Mesendoderm (in vitro differentiated cells): ENCODE measurements around the gene HHEX. TPM values are rescaled to one million over a fixed set of nuclear protein-coding genes. Genes with fewer than 3 reads are reported as not detected.
"Not testable (repeated sequence)": the region's sequence is repeated elsewhere in the genome, so short reads cannot be mapped to it uniquely, and the experiment has no call there.

Experiments
- DNase-seq: peaks from one replicate; pipeline ENCODE4 v3.0.0; 2013
- H2AK5ac ChIP-seq: 2 replicates; pipeline ENCODE4 v1.6.1; 2013; ENCODE audit warnings: low read length, inconsistent platforms
- H2BK120ac ChIP-seq: 2 replicates; pipeline ENCODE4 v1.6.1; 2013; ENCODE audit warnings: low read depth, mild to moderate bottlenecking, low read length, moderate library complexity, mixed read lengths
- H2BK15ac ChIP-seq: replicated peaks from 2 replicates; pipeline ENCODE4 v1.6.1; 2013; ENCODE audit warnings: low read depth, mild to moderate bottlenecking, moderate library complexity
- H2BK5ac ChIP-seq: 2 replicates; pipeline ENCODE4 v1.6.1; 2013; ENCODE audit warnings: low read length, inconsistent platforms
- H3K18ac ChIP-seq: 2 replicates; pipeline ENCODE4 v1.6.1; 2013; ENCODE audit warnings: mild to moderate bottlenecking, low read length, mixed read lengths
- H3K23ac ChIP-seq: one replicate; pipeline ENCODE4 v1.6.1; 2013; ENCODE audit warnings: low read length
- H3K27ac ChIP-seq: 2 replicates; pipeline ENCODE4 v1.5.1; 2013; ENCODE audit warnings: low read depth, mild to moderate bottlenecking, inconsistent platforms, low read length, moderate library complexity
- H3K27me3 ChIP-seq: 2 replicates; pipeline ENCODE4 v1.6.1; 2013; ENCODE audit warnings: low read length, control low read depth, mild to moderate bottlenecking, inconsistent platforms; ENCODE audit not compliant: insufficient read depth, poor library complexity
- H3K36me3 ChIP-seq: 2 replicates; pipeline ENCODE4 v1.6.1; 2013; ENCODE audit warnings: low read length, inconsistent platforms; ENCODE audit not compliant: control insufficient read depth, insufficient read depth
- H3K4ac ChIP-seq: one replicate; pipeline ENCODE4 v1.6.1; 2013; ENCODE audit warnings: low read depth, mild to moderate bottlenecking, low read length, moderate library complexity
- H3K4me1 ChIP-seq: 2 replicates; pipeline ENCODE4 v1.6.1; 2013; ENCODE audit warnings: low read depth, low read length, inconsistent platforms; ENCODE audit not compliant: control insufficient read depth
- H3K4me2 ChIP-seq: 2 replicates; pipeline ENCODE4 v1.6.1; 2013; ENCODE audit warnings: low read length
- H3K4me3 ChIP-seq: 2 replicates; pipeline ENCODE4 v1.5.1; 2013; ENCODE audit warnings: mild to moderate bottlenecking, low read length
- H3K56ac ChIP-seq: one replicate; pipeline ENCODE4 v1.6.1; 2013; ENCODE audit warnings: low read length
- H3K79me1 ChIP-seq: 2 replicates; pipeline ENCODE4 v1.6.1; 2013; ENCODE audit warnings: low read length, inconsistent platforms
- H3K79me2 ChIP-seq: 2 replicates; pipeline ENCODE4 v1.6.1; 2013; ENCODE audit warnings: mild to moderate bottlenecking, low read length; ENCODE audit not compliant: control insufficient read depth, insufficient read depth
- H3K9ac ChIP-seq: 2 replicates; pipeline ENCODE4 v1.6.1; 2013; ENCODE audit warnings: low read length, inconsistent platforms
- H4K5ac ChIP-seq: one replicate; pipeline ENCODE4 v1.6.1; 2013; ENCODE audit warnings: low read length
- H4K8ac ChIP-seq: one replicate; pipeline ENCODE4 v1.6.1; 2013; ENCODE audit warnings: low read depth, mild to moderate bottlenecking, control low read depth, low read length, moderate library complexity
- WGBS: extraction: QIAGEN DNeasy Blood & Tissue Kit; methylation state at CpG from one replicate; pipeline ENCODE4 v1.1.7; 2013; ENCODE audit warnings: low lambda C conversion rate, missing lambda C conversion rate; ENCODE audit not compliant: insufficient coverage; ENCODE audit errors: extremely low coverage; 5-methylcytosine and 5-hydroxymethylcytosine counted together
- polyA plus RNA-seq, 2 experiments: library from polyadenylated mRNA; stranded (reverse); fragments of 200-250 nt; gene quantifications; one replicate each; pipeline ENCODE4 v1.2.3, GENCODE V29; 2013

HHEX gene
- polyA plus RNA-seq (2013, experiment 1 of 2), result 0.88 TPM
- polyA plus RNA-seq (2013, experiment 2 of 2), result 0.90 TPM

- Histone ChIP-seq H4K8ac (no peak within 1 kb of the TSS), H2BK120ac (no peak within 1 kb of the TSS), H3K9ac (peak within 1 kb of the TSS; percentile 67), H2BK15ac (no peak within 1 kb of the TSS), H3K4me3 (peak within 1 kb of the TSS; percentile 42), H3K27ac (no peak within 1 kb of the TSS), H3K36me3 (no peaks in the 10 kb centered on the region), H3K18ac (peak within 1 kb of the TSS; percentile 12), H2AK5ac (no peak within 1 kb of the TSS), H3K56ac (peak within 1 kb of the TSS; percentile 79), H4K5ac (no peak within 1 kb of the TSS), H3K79me1 (no peaks in the 10 kb centered on the region), H3K4me2 (peak within 1 kb of the TSS; percentile 72), H3K4me1 (no peaks in the 10 kb centered on the region), H3K4ac (no peak within 1 kb of the TSS), H2BK5ac (no peak within 1 kb of the TSS), H3K23ac (peak within 1 kb of the TSS; percentile 69), H3K79me2 (no peaks in the 10 kb centered on the region), H3K27me3 (peaks cover 21% of the 10 kb centered on the region)
- no CpG with 5 or more reads among the region's 79 CpGs for WGBS
- peak; percentile 52 for DNase-seq
Observed at GRCh38 chr10:92689663-92690210, at the start of gene HHEX. HHEX (plus strand) TSS chr10:92689955; CDS start chr10:92689987, 32 bp downstream.

- no peaks in the 10 kb centered on the region for H3K79me1 ChIP-seq
- H3K27me3 ChIP-seq, result no peaks in the 10 kb centered on the region
- H3K9ac ChIP-seq, result no peak overlapping the region
- H3K4me1 ChIP-seq, result no peaks in the 10 kb centered on the region
- no peak overlapping the region for H2BK120ac ChIP-seq
- H3K4me3 ChIP-seq, result no peak overlapping the region
- 100% methylated on average over 1 of the region's 3 CpGs for WGBS
- H3K23ac ChIP-seq, result no peak overlapping the region
- H2BK15ac ChIP-seq, result no peak overlapping the region
- no peak for DNase-seq
- no peak overlapping the region for H3K56ac ChIP-seq
- no peaks in the 10 kb centered on the region for H3K36me3 ChIP-seq
- no peak overlapping the region for H4K5ac ChIP-seq
- H3K4me2 ChIP-seq, result no peak overlapping the region
- no peak overlapping the region for H2AK5ac ChIP-seq
- H3K4ac ChIP-seq, result no peak overlapping the region
- H2BK5ac ChIP-seq, result no peak overlapping the region
- H4K8ac ChIP-seq, result no peak overlapping the region
- H3K18ac ChIP-seq, result no peak overlapping the region
- H3K79me2 ChIP-seq, result no peaks in the 10 kb centered on the region
- no peak overlapping the region for H3K27ac ChIP-seq
Observed at GRCh38 chr10:92640107-92640506, 49.6 kb upstream of the HHEX start.

GRCh38 chr10:92641492-92641891 lies 48.3 kb upstream of the HHEX start:
- H3K79me2 ChIP-seq, result no peaks in the 10 kb centered on the region
- H3K9ac ChIP-seq, result no peak overlapping the region
- no peak overlapping the region for H3K18ac ChIP-seq
- no peak overlapping the region for H2AK5ac ChIP-seq
- H3K4me1 ChIP-seq, result no peaks in the 10 kb centered on the region
- no peaks in the 10 kb centered on the region for H3K27me3 ChIP-seq
- H4K8ac ChIP-seq, result no peak overlapping the region
- no CpG with 5 or more reads among the region's 1 CpG for WGBS
- no peak overlapping the region for H3K4me3 ChIP-seq
- H2BK5ac ChIP-seq, result no peak overlapping the region
- no peak overlapping the region for H2BK120ac ChIP-seq
- no peak overlapping the region for H3K27ac ChIP-seq
- no peaks in the 10 kb centered on the region for H3K36me3 ChIP-seq
- no peak overlapping the region for H3K23ac ChIP-seq
- no peak overlapping the region for H3K4me2 ChIP-seq
- H3K56ac ChIP-seq, result no peak overlapping the region
- no peak overlapping the region for H4K5ac ChIP-seq
- H3K79me1 ChIP-seq, result no peaks in the 10 kb centered on the region
- H2BK15ac ChIP-seq, result no peak overlapping the region
- H3K4ac ChIP-seq, result no peak overlapping the region
- DNase-seq, result no peak

- Histone ChIP-seq H3K23ac (no peak overlapping the region), H3K4me3 (no peak overlapping the region), H2BK120ac (no peak overlapping the region), H3K18ac (no peak overlapping the region), H3K79me1 (no peaks in the 10 kb centered on the region), H3K4me1 (no peaks in the 10 kb centered on the region), H4K8ac (no peak overlapping the region), H3K9ac (no peak overlapping the region), H3K56ac (no peak overlapping the region), H3K4me2 (no peak overlapping the region), H2BK15ac (no peak overlapping the region), H3K4ac (no peak overlapping the region), H3K27ac (no peak overlapping the region), H2BK5ac (no peak overlapping the region), H3K79me2 (no peaks in the 10 kb centered on the region), H3K36me3 (no peaks in the 10 kb centered on the region), H4K5ac (no peak overlapping the region), H2AK5ac (no peak overlapping the region), H3K27me3 (peaks cover 2% of the 10 kb centered on the region)
- no CpG with 5 or more reads among the region's 2 CpGs for WGBS
- DNase-seq, result no peak
Observed at GRCh38 chr10:92644921-92645320, 44.8 kb upstream of the HHEX start.

GRCh38 chr10:92650864-92651263 lies 38.9 kb upstream of the HHEX start:
- H3K36me3 ChIP-seq, result not testable (repeated sequence)

GRCh38 chr10:92655426-92655825 lies 34.3 kb upstream of the HHEX start:
- Histone ChIP-seq H2AK5ac (no peak overlapping the region), H3K4ac (no peak overlapping the region), H3K4me2 (no peak overlapping the region), H3K79me2 (no peaks in the 10 kb centered on the region), H2BK5ac (no peak overlapping the region), H3K27me3 (no peaks in the 10 kb centered on the region), H2BK15ac (no peak overlapping the region), H4K8ac (no peak overlapping the region), H3K4me1 (no peaks in the 10 kb centered on the region), H3K36me3 (peaks cover 6% of the 10 kb centered on the region), H3K9ac (no peak overlapping the region), H3K18ac (no peak overlapping the region), H3K56ac (no peak overlapping the region), H3K23ac (no peak overlapping the region), H2BK120ac (no peak overlapping the region), H3K4me3 (no peak overlapping the region), H4K5ac (no peak overlapping the region), H3K79me1 (no peaks in the 10 kb centered on the region), H3K27ac (no peak overlapping the region)
- WGBS, result no CpG with 5 or more reads among the region's 1 CpG
- DNase-seq, result no peak

More at GRCh38 chr10:92650864-92651263, 38.9 kb upstream of the HHEX start:
- not testable (repeated sequence) for H3K23ac ChIP-seq, H4K5ac ChIP-seq, H3K4ac ChIP-seq, H3K27me3 ChIP-seq, H3K18ac ChIP-seq, H4K8ac ChIP-seq, H3K4me1 ChIP-seq, H3K79me1 ChIP-seq, H3K9ac ChIP-seq, H2BK15ac ChIP-seq, H2AK5ac ChIP-seq, H3K56ac ChIP-seq, H3K79me2 ChIP-seq, H2BK120ac ChIP-seq, H3K4me2 ChIP-seq, H3K27ac ChIP-seq, H2BK5ac ChIP-seq, DNase-seq, H3K4me3 ChIP-seq
- WGBS, result no CpG with 5 or more reads among the region's 3 CpGs
